Brain microvascular endothelial cell (primary cell): ENCODE data around the gene OLR1.

Experiments used
- DNase-seq: peaks from one replicate; pipeline ENCODE4 v3.0.0-alpha.2; 2020
- H3K27ac ChIP-seq: fragments of 250-450 bp; sonication (Bioruptor Pico); 2 replicates; pipeline ENCODE4 v1.5.1; 2020; ENCODE audit warnings: mild to moderate bottlenecking, moderate library complexity
- H3K27me3 ChIP-seq: fragments of 250-450 bp; sonication (Bioruptor Pico); replicated peaks from 2 replicates; pipeline ENCODE4 v1.5.1; 2020; ENCODE audit warnings: mild to moderate bottlenecking
- H3K36me3 ChIP-seq: fragments of 250-450 bp; sonication (Bioruptor Pico); replicated peaks from 2 replicates; pipeline ENCODE4 v1.5.1; 2020; ENCODE audit warnings: mild to moderate bottlenecking
- H3K4me3 ChIP-seq: 2 replicates; pipeline ENCODE4 v1.5.1; 2011; ENCODE audit warnings: low read depth, mild to moderate bottlenecking, control low read depth, low read length, moderate library complexity
- in situ Hi-C: cut with HindIII; loops from 2 replicates; pipeline ENCODE4 v1.10.0; 2017; ENCODE audit warnings: low sequenced_read_pairs, low pct_ligation_motif_present
- TF ChIP-seq, protein P1 (sequence below): IDR thresholded peaks from 2 replicates; pipeline ENCODE4 v1.5.1; 2011; ENCODE audit warnings: low read depth, mild to moderate bottlenecking, moderate library complexity, low read length, control low read depth, inconsistent platforms; ENCODE audit errors: missing control alignments

The OLR1 gene

DNA sequence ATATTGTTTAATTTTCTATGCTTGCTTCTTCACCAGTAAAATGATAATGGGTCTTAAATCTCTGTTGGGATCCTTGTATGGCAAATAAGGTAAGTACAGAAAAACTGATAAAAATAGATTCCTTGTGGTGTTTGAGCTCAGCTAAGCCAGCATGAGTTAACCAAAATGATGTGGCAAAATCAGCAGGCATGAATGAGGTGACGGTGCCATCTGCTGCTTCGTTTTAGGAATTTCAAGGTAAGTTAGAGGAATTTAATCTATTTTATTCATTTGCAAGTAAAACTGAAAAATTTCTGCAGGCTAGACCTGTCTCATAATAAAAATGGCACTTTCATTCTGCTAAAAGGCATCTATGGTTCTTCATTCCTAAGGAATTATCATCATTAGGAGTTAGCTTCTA, 31.9 kb downstream of the OLR1 start:
- TF ChIP-seq, protein P1, sequence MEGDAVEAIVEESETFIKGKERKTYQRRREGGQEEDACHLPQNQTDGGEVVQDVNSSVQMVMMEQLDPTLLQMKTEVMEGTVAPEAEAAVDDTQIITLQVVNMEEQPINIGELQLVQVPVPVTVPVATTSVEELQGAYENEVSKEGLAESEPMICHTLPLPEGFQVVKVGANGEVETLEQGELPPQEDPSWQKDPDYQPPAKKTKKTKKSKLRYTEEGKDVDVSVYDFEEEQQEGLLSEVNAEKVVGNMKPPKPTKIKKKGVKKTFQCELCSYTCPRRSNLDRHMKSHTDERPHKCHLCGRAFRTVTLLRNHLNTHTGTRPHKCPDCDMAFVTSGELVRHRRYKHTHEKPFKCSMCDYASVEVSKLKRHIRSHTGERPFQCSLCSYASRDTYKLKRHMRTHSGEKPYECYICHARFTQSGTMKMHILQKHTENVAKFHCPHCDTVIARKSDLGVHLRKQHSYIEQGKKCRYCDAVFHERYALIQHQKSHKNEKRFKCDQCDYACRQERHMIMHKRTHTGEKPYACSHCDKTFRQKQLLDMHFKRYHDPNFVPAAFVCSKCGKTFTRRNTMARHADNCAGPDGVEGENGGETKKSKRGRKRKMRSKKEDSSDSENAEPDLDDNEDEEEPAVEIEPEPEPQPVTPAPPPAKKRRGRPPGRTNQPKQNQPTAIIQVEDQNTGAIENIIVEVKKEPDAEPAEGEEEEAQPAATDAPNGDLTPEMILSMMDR = peak; percentile 57
- Histone ChIP-seq H3K4me3 (no peak overlapping the region), H3K36me3 (no peaks in the 10 kb centered on the region), H3K27me3 (no peaks in the 10 kb centered on the region), H3K27ac (no peak overlapping the region)
- peak; percentile 42 for DNase-seq
- in situ Hi-C loops = no loop called here

GRCh38 chr12:10136637-10137205, 35.2 kb downstream of the OLR1 start:
- no peaks in the 10 kb centered on the region for H3K36me3 ChIP-seq
- H3K27me3 ChIP-seq = no peaks in the 10 kb centered on the region
- TF ChIP-seq, protein P1 = no peak
- no peak overlapping the region for H3K27ac ChIP-seq
- DNase-seq = no peak
- in situ Hi-C loops = no loop called here
- H3K4me3 ChIP-seq = no peak overlapping the region

DNA sequence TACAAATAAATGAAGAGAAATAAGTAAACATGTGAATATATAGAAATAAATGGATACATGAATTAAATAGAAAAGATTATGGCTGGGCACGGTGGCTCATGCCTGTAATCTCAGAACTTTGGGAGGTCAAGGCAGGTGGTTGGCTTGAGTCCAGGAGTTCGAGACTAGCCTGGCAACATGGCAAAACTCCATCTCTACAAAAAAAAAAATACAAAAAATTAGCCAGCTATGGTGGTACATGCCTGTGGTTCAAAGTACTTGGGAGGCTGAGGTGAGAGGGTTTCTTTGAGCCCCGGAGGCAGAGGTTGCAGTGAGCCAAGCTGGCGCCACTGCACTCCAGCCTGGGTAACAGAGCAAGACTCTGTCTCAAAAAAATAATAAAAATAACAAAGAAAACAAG, 36.8 kb downstream of the OLR1 start:
- no peak for DNase-seq

DNA sequence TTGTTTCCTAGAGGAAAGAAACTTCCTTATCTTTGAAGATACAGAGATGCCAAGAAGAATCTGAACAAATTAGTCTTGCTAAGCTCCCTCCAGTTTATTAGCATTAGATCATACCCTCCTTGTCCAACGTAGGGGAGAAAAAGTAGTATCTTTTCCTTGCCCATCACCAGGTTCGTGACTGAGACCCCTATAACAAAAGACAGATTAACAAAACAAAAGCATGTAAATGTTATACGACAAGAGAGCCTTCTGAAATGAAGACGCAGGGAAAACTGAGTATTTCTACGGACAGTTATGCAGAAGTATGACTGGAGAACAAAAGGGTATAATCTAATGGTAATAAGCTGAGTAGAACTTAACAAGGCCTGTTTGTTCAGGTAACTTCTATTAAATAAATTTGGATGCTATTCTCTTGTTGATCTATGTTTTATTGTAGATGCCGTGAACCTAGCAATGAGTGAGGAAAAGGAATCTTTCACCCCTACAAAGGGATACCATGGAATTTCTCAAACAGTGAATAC, 39.0 kb downstream of the OLR1 start:
- in situ Hi-C loops = no loop called here
- H3K4me3 ChIP-seq = no peak overlapping the region
- H3K27me3 ChIP-seq = no peaks in the 10 kb centered on the region
- H3K36me3 ChIP-seq = no peaks in the 10 kb centered on the region
- no peak for DNase-seq
- TF ChIP-seq, protein P1 = no peak
- no peak overlapping the region for H3K27ac ChIP-seq

More for the DNA sequence above, 36.8 kb downstream of the OLR1 start:
- in situ Hi-C loops = no loop called here
- Histone ChIP-seq H3K27me3 (no peaks in the 10 kb centered on the region), H3K27ac (no peak overlapping the region), H3K4me3 (no peak overlapping the region), H3K36me3 (no peaks in the 10 kb centered on the region)
- TF ChIP-seq, protein P1 = no peak

DNA sequence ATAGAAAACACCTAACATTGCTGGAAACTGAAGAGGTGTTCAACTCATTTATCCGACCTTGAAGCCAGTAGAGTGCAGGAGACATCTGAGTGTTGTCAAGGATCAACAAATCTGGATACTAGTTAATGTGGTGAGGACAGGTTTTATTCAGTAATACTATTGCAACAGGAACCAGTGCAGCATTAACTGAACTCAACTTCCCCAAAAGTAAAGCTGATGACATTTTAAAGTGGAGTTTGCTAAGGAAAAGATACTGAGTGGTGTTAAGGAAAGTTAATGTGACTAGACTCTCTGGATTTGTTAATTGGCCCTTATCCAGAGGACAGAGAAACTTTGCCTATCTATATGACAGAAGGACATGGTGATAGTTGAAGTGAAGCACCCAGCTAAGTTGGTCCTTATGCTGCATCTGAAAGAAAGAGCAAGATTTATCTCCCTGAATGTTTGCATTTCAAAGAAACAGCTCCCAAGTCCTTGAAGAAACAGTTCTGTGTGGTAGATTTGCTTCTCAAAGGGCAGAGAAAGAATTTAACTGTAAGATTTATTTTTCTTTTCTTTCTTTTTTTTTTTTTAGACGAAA, 40.7 kb downstream of the OLR1 start:
- H3K36me3 ChIP-seq = no peaks in the 10 kb centered on the region
- no peaks in the 10 kb centered on the region for H3K27me3 ChIP-seq
- in situ Hi-C loops = no loop called here
- no peak overlapping the region for H3K4me3 ChIP-seq
- TF ChIP-seq, protein P1 = no peak
- no peak for DNase-seq
- no peak overlapping the region for H3K27ac ChIP-seq
